ENCODE measurements around the gene TBX19. TPM values are rescaled to one million over a fixed set of nuclear protein-coding genes. Genes with fewer than 3 reads are reported as not detected.

Gene TBX19
- total RNA-seq, 2 donors from 2014 or later = 2.2 to 2.5 TPM

GRCh38 chr1:168319691-168320090 is 39.0 kb downstream of the TBX19 start:
- Mint-ChIP-seq H3K27ac (peak overlapping the region; percentile 5), H3K27me3 (ENCODE audit: insufficient read depth) (no peaks in the 10 kb centered on the region), H3K36me3 (ENCODE audit: low read depth) (no peaks in the 10 kb centered on the region), H3K9me3 (peaks cover 1% of the 10 kb centered on the region), H3K4me1 (peaks cover 10% of the 10 kb centered on the region), H3K4me3 (no peak overlapping the region)
- Histone ChIP-seq H3K9ac (ENCODE audit: extremely low read depth, low read length, poor library complexity, severe bottlenecking) (no peak overlapping the region), H3K36me3 (ENCODE audit: control insufficient read depth, insufficient read depth, low read length) (no peaks in the 10 kb centered on the region), H3K27ac (ENCODE audit: low read depth, low read length) (no peak overlapping the region), H3K27me3 (ENCODE audit: control insufficient read depth, insufficient read depth, low read length, poor library complexity, severe bottlenecking) (no peaks in the 10 kb centered on the region), H3K4me3 (ENCODE audit: low read length) (no peak overlapping the region), H3K9me3 (ENCODE audit: control insufficient read depth, low read length) (no peaks in the 10 kb centered on the region), H3K4me1 (ENCODE audit: control insufficient read depth, insufficient read depth, low read length) (no peaks in the 10 kb centered on the region)
- TF ChIP-seq, protein P1, sequence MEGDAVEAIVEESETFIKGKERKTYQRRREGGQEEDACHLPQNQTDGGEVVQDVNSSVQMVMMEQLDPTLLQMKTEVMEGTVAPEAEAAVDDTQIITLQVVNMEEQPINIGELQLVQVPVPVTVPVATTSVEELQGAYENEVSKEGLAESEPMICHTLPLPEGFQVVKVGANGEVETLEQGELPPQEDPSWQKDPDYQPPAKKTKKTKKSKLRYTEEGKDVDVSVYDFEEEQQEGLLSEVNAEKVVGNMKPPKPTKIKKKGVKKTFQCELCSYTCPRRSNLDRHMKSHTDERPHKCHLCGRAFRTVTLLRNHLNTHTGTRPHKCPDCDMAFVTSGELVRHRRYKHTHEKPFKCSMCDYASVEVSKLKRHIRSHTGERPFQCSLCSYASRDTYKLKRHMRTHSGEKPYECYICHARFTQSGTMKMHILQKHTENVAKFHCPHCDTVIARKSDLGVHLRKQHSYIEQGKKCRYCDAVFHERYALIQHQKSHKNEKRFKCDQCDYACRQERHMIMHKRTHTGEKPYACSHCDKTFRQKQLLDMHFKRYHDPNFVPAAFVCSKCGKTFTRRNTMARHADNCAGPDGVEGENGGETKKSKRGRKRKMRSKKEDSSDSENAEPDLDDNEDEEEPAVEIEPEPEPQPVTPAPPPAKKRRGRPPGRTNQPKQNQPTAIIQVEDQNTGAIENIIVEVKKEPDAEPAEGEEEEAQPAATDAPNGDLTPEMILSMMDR (conservative IDR thresholded peaks at IDR 0.05) = no peak
- WGBS, 2 experiments (ENCODE audit: insufficient coverage in 1 of 2, insufficient read length in 1 of 2) = 73 to 83% methylated on average over 6 to 8 of the region's 8 CpGs
- peak; percentile 83 for DNase-seq

- H3K36me3 ChIP-seq (ENCODE audit: control insufficient read depth, insufficient read depth, low read length) = no peaks in the 10 kb centered on the region
- no peak for DNase-seq
- Mint-ChIP-seq H3K4me3 (no peak overlapping the region), H3K27me3 (ENCODE audit: insufficient read depth) (no peaks in the 10 kb centered on the region), H3K9me3 (peaks cover 4% of the 10 kb centered on the region), H3K27ac (no peak overlapping the region), H3K4me1 (peaks cover 10% of the 10 kb centered on the region), H3K36me3 (ENCODE audit: low read depth) (no peaks in the 10 kb centered on the region)
- no peaks in the 10 kb centered on the region for H3K9me3 ChIP-seq (ENCODE audit: control insufficient read depth, low read length)
- H3K4me3 ChIP-seq (ENCODE audit: low read length) = no peak overlapping the region
- 90 to 100% methylated on average over 1 of the region's 1 CpG for WGBS, 2 experiments (ENCODE audit: insufficient coverage in 1 of 2, insufficient read length in 1 of 2)
- no peak overlapping the region for H3K27ac ChIP-seq (ENCODE audit: low read depth, low read length)
- H3K9ac ChIP-seq (ENCODE audit: extremely low read depth, low read length, poor library complexity, severe bottlenecking) = no peak overlapping the region
- no peaks in the 10 kb centered on the region for H3K4me1 ChIP-seq (ENCODE audit: control insufficient read depth, insufficient read depth, low read length)
- TF ChIP-seq, protein P1 (conservative IDR thresholded peaks at IDR 0.05) = no peak
- H3K27me3 ChIP-seq (ENCODE audit: control insufficient read depth, insufficient read depth, low read length, poor library complexity, severe bottlenecking) = no peaks in the 10 kb centered on the region
These were observed 39.5 kb downstream of the TBX19 start for GRCh38 chr1:168320149-168320548.

DNA sequence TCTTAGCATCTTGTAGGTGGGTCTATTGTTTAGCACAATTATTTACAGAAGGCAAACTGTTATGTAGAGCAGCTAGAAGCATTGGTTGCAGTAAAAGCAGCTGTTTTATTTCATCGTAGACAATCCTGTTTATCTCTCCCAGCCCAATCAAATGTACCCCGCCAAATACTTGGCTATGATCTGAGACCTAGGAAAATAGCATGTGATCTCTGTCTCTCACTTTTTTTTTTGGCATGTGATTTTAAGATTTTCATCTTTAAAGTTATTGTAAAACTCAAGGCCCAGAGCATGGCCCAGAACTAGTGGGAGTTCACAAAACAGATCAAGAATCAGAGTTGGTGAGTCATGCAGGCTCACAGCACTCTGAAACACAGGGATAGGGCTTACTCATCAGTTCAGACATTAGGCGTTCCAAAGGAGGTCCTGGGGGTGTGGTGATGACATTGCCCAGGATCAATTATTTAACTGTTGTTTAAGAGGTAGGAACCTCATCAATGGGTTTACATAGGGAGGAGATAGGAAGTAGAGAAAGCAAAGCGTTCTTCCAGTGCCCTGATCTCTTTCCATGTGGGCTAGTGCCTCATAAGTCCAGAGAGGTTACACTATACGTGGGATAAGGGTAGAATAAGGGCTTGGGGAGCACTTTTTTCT is 40.2 kb downstream of the TBX19 start:
- Histone ChIP-seq H3K27me3 (ENCODE audit: control insufficient read depth, insufficient read depth, low read length, poor library complexity, severe bottlenecking) (no peaks in the 10 kb centered on the region), H3K27ac (ENCODE audit: low read depth, low read length) (no peak overlapping the region), H3K9ac (ENCODE audit: extremely low read depth, low read length, poor library complexity, severe bottlenecking) (no peak overlapping the region), H3K4me3 (ENCODE audit: low read length) (no peak overlapping the region), H3K36me3 (ENCODE audit: control insufficient read depth, insufficient read depth, low read length) (no peaks in the 10 kb centered on the region), H3K9me3 (ENCODE audit: control insufficient read depth, low read length) (no peaks in the 10 kb centered on the region), H3K4me1 (ENCODE audit: control insufficient read depth, insufficient read depth, low read length) (no peaks in the 10 kb centered on the region)
- peaks cover 10% of the 10 kb centered on the region for H3K4me1 Mint-ChIP-seq
- no peaks in the 10 kb centered on the region for H3K27me3 Mint-ChIP-seq (ENCODE audit: insufficient read depth)
- no peak overlapping the region for H3K4me3 Mint-ChIP-seq
- peaks cover 6% of the 10 kb centered on the region for H3K9me3 Mint-ChIP-seq
- no peak overlapping the region for H3K27ac Mint-ChIP-seq
- TF ChIP-seq, protein P1 (conservative IDR thresholded peaks at IDR 0.05) = no peak
- DNase-seq = peak; percentile 51
- 84 to 100% methylated on average over 4 to 5 of the region's 5 CpGs for WGBS, 2 experiments (ENCODE audit: insufficient coverage in 1 of 2, insufficient read length in 1 of 2)
- H3K36me3 Mint-ChIP-seq (ENCODE audit: low read depth) = no peaks in the 10 kb centered on the region

Measured in endodermal cell (in vitro differentiated cells).